T-helper 9 cell (primary cell): ENCODE results near the gene TWIST1.

Experiments used
- DNase-seq: peaks from one replicate; pipeline ENCODE4 v3.0.0-alpha.2; 2020

The TWIST1 gene

DNA sequence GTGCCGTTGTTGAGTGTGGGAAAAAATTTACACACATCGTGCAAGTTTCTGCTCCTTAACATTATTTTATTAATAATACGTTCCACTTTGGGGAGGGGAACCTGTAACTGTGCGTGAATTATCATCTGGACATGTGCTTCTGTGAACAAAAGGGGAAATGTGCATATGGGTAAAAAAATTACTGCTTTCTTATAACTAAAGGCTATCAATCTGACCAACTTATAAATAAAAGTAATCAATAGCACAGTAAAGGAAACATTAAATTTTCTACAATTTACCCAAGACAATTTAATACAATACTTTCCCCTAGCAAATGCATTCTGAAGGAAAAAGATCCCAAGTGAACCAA is 4.5 kb downstream of the TWIST1 start:
- no peak for DNase-seq

DNA sequence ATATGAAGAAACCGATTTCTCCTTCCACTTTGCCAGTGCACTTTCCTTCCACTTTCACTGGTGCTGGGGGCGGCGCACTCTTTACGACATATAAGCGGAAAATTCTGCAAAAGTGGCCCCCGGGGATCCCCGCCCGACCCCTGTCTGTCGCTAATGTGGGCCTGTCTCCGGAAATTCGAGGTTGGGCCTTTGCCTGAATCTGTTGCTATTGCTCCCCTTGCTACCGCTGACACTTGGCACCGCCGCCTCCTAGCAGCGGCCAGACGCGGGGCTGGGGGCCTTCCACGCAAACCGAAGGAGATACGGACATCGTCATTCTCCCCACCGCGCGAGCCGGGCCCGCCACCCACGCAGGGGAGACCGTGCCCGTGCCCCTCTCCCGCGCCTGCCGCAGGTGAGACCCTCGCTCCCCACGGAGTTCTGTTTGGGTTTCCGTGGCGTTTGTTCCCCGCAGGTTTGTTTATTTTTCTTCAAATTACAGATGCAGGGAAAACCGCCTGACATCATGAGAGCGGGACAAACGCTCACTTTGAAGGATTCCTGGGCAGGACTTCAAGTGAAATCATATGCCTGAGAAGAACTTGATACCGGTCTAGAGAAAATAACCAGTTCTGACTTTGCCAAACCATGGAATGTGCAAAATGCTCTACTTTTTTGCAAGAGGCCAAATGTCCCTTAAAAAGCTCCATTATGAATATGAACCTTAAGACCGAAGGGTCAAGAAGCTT is 5.0 kb downstream of the TWIST1 start:
- no peak for DNase-seq

DNA sequence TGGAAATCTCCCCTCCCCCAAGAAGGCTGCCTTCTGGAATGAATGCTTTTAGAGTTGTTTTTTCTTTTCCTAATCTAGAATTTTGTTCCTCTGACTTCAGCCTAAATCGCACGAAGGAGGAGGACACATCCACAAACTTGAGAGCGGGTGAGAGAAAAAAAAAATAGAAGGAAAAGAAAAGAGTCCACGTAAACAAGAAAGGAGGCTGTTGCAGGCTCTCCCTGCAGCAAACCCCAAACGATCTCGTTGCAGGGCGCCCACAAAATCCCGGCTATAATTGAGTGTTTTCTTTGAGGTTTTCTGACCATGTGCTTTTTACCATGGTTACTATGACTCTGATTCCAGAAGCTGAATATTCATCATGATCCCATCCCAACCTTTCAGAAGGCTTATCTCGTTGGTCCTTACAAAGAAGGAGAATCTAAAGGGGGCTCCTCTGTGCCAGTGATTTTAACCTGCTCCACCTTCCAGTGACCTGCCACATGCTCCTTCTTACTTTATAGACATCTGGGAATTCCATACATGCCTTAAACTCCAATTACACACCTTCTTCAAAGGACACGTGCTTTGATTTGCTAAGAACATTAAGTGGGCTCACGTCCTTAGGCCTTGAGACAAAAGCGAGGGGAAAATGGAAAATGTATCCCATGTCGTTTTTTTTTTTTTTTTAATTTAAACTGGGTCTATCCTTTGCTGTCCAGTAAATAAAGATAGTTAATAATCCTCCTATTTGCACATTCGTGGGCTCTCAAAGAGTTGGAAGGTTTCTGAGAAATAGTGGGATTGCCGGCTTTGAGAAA is 5.8 kb downstream of the TWIST1 start:
- DNase-seq: no peak

DNA sequence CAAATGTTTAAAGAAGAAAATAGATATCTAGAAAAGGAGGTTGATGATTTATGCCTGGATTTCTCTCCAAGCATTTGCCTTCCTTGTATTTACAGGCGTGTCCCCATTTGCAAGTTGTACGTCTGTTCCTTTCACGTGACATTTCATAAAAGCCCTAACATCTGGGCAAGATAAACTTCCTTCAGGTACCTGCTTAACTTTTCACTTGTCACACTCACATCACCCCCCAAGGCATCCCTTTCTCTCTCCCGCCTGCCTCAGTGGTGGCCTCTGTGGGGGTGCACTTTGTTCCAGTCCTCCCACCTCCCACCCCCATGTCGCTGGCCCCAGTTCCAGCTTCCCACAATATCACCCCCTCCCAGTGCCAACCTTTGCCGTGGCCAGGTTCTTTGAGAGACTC is 6.7 kb downstream of the TWIST1 start:
- DNase-seq: no peak

DNA sequence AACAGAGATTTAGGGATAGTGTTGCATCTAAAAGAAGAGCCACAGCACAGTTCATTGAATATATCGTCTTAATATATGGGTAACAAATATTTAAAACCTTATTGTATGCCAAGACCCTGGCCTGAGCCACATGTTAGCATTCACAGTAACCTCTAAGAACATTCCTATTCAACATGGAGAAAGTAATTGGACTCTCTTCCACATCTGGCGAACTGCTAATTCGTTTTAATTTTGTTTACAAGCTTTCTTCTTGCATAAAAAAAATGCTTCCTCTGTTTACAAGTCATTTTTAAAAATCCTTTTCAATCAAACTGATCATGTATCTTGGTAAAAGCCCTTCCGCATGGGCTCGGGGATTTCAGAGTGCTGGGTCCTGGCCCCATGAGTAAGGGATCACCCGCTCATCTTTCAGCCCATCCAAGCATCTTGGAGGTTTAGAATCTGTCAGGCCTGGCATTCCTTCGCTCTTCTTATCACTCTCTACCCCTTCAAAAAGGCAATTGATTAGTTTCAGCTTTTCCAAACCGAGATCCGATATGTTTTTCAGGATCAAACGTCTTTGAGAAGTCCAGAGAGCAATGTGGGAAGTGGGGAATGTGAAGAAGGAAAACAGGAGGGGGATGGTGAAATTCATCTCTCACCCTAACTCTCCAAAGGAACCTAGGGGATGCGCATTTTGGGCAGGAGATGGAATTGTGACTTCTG is 7.3 kb downstream of the TWIST1 start:
- DNase-seq: no peak

DNA sequence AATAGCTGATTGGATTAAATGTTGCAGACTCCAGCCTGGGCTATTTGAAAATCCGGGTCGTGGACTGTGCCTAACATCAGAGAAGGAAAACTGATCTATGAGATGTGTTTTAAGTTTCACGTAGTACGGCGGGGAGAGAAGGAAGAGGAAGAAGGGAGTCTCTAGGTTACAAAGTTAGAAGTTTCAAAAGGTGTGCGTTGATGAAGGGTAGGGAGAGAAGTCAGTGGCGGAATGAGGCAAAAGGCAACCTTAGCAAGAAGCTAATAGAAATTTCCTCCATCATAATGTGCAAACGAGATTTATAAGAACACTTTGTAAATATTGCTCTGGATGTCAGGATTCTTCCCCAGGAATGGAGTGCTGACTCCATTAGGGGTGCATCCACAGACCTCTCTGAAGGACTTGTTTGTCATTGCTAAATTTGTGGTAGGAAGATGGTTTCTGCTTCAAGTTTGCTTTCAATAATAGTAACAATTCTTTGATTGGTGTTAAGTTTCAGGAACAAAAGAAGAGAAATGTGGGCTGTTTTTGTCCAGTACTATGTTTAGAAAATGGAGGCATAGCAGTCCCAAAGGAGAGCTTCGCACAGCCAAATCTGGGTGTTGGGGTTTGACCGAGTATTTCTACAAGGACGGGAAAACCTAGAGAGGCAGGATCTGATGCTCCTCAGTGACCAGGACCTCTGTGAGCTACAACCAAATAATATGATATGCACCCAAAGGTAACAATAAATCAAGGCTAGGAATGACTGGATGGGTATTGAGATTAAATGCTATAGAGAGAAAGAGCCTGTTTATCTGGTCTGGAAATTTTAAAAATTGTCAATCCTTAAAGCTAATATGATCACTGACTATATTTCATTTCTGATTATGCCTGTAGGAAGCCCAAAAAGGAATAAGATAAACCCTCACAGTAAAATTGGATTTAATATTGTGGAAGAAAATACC is 8.2 kb downstream of the TWIST1 start:
- no peak for DNase-seq

DNA sequence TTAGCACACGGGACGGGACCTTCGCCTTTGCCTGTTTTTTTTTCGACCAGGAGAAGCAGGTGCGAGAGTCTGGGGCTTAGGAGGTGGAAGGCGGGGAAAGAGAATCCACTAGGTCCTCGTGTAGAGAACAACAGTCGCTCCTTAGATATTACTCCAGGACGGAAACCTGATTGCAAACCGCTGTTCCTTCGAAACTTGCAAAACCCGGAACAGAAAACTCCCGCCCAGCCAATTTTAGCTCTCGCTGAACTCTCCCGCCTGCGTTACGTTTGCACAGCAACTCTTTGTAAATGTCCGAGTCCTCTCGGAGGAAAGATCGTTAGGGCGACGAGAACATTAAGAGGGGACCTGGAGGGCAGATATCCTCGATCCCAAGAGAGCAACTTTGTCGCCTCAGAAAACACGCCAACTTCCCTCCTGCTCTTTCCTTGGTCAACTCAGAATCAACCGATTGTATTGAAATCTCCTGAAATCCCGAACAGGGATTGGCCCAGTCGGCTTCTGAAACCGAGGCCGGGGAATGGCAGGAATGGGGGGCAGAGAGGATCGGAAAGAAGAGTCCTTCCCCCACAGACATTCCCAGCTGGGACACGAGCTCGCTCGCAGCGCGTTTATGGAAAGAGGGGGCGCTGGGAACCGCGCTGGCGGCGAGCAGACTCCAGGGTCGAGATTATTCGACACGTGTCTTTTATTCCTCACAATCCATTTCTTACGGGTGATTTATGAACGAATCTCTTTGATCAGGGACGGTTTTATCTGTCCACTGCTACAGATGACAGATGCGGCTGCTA is 9.9 kb downstream of the TWIST1 start:
- DNase-seq: no peak

DNA sequence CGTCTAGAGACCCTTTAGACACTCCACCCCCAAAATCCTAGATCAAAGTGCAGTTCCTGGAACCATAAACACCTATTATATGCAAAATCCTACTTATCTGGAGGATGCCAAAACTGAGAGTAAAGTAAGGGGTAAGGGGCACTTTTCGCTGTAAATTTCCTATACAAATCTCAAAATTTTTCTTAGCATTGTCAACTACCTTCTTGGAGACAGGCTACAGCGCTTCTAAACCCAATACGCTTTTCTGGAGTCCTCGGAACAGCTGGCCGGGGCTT is 10.4 kb downstream of the TWIST1 start:
- DNase-seq: no peak

DNA sequence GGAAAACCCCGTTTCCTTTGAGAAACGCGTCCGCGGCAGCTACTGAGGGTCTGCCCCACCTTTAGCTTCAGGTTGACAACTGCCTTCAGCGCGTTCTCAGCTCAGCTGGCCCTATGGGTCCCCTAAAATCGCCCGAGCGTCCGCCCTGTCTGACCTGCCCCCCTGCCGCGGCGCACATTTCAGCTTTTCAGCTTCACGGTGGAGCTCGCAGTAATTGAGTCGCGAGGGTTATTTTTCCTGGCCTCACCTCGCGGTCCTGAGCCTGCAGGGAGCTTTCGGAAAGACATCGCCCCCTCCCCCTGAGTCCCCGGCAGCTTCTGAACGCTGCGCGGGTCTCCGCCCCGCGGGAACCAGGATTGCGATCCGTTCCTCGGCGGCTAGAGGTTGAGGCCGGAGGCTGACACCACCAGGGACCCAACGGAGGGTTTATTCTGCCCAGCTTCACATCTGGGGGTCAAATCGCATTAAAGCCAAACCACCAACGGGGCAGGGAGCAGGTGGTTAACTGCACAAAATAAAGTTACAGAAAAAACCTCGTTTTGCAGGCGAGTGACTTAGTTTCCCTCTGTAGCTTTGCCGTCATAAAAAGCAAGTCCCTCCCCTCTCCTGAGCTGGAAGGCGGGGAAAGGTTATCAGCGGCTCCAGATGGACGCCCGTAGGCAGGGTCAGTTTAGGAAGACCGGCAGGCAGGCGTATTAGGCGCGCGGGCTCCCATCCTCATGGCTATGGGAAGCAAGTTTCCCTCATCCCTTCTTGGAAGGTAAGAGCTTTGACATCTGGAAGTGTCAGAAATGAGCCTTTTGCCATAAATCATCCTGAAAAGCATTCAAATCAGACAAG is 11.0 kb downstream of the TWIST1 start:
- no peak for DNase-seq

DNA sequence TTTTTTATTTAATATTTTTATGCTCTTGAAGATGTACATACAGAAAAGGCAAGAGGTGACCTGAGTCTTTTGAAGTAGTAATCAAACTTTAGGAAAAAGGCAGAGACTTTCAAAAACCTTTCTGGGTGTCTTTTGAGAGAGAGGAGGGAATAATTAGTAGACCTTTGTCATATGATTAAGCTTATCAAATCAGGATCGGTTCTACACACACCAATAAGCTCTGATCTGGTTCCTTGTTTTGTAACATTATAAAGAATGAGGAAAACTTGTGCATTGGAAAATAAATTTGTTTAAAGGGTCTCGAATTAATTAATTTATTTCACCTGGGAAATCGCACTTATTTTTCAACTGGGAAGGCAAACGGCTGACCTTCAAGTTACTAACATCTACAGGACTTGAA is 11.9 kb downstream of the TWIST1 start:
- no peak for DNase-seq

DNA sequence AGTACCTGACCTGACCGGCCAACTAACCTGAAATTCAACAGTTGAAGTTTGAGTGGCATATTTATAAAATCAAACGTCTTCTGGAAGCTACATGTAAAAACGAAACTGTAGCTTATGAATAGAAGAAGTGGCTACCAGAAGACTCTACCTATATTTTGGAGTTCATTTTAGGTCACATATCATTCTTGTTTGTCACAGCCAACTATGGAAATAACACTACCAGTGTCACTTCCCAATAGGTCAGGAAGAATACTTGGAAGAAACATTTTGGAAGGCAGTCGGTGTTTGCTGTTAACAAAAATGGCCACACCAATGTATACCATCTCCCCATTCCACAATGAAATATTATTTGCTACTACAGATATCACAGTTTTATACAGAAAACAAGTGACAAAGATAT is 12.6 kb downstream of the TWIST1 start:
- DNase-seq: no peak

DNA sequence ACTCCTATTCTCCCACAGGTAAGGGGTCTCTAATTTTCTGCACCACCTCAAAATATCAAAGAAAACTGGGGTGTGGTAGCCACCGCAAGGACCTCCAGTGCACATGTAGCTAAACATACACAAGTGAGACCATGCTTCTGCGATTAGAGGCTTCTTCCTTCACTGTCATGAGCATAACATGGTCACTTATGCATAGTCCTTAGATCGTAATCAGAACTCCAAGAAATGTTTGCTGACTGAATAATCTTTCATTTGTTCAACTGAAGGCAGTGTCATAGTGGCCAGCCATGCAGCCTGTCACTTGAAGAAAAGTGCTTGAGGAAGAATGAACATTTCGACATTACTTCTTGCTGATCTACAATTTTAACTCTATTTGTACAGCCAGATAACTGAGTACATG is 14.6 kb downstream of the TWIST1 start:
- DNase-seq: no peak

DNA sequence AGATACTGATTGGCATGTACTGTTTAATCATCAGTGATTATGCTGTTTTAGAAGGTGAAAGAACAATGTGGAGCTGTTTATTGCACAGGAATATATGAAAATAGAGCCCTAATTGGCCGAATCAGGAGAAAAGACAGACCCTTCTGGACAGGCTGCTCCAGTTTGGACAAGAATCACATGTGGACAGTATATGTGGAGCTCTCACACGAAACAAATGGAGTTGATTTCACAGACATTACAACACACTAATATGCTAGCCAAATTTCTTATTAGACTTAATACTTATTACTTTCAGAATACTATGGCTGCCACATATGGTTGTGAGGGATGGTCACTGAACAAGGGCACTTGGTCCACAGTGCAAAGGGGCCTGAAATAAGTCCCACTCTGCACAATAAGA is 15.5 kb downstream of the TWIST1 start:
- DNase-seq: no peak

DNA sequence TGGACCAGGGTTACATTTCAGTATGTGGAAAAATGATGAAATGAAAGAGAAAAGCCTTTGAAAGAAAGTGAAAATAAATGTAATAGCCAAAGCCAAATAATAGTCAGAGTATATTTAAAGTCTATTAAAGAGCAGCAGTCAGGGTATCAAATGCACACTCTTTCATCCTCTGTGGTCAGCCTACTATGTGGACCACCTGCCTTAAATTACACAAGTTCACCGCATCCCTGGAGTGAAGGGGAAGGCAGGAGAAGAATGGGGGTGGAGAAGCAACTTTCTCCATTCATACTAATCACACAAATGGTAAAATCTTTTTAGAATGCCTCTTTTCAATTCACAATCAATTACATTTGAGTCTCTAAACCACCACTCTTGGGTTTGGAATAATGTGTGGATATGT is 16.0 kb downstream of the TWIST1 start:
- DNase-seq: no peak

DNA sequence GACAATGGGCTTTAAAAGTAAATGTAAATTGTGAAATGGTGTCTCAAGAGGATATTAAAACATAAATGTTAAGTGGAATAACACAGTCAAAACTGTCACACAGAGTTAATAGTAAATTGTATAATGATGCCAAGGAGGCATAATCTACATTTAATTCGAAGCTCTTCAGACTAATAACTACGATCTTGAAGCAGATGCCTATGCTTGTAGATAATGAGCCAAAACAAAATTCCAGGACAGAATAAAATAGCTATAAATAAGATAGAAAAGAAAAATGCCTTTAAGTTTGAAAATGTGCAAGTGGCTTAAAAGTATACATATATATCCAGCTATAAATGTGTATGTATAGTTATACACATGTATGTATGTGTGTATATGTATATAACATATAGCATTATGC is 17.5 kb downstream of the TWIST1 start:
- no peak for DNase-seq

DNA sequence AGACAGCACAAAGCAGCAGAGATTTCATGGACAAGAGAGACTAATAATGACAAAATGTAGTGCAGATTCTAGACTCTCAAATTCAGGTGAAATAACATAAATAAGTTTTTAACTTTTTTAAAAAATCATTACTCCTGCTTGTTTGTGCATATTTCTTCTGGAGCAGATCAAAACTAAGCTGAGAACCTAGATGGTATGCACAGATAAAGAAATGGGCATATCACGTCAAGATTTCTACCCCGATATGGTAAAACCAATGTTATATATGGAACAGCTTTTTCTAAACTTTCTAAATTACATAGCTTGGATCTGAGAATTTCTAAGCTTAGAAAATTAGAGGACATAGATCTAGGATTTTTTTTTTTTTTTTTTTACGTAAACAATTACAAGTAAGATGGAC is 18.2 kb downstream of the TWIST1 start:
- no peak for DNase-seq

DNA sequence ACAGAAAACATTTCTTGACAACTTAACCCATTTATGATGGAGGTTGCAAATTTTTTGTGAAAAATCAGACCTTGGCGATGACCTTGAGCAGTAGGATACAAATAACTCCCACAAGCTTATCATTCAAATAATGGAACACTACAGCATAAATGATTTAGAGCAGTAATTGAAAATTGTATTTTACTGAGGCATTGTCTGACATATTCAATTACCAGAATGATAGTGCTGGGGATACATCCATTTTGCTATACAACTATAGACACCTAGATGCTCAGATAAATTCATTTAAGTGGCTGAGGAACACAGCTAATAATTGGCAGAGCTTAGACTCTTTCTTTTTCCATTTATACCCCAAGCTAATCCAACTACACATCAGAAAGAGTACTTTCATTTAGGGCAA is 18.9 kb downstream of the TWIST1 start:
- DNase-seq: no peak

DNA sequence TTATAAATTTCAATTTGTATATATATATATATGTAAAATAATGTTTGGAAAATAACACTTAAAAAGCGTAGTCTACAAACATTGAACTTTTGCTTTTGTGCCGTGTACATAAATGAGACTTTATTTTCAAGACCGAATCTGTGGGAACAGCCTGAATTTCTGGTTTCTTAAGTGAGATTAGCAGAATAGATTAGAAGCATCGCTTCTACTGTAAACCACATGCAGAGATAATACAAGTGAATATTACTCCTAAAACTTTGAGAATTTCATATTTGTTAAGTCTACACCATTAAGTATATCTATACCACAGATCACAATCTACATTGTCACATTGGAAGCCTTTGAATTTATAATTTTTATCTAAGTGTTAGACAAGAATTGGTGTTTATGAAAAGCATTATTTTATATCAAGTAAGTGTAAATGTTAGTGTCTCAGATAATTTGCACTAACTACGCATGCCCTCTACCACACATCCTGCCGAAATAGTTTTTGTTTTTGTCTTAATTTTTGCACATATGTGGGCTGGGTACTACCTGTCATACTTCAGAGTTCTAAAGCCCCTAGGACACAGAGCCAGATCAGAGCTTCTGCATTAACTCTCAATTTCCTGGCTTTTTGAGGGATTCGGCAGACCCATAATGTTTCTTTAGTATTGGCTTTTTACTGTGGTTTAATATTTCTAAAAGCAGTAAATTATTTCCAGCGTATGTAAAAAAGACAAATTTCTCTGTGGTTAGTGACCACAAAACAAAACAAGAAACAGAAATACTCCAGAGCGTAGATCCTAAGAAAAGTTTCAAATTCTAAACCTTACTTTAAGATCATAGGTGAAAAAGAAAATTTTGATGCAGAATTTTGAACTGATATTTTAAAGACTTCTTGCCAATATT is 20.0 kb downstream of the TWIST1 start:
- no peak for DNase-seq

DNA sequence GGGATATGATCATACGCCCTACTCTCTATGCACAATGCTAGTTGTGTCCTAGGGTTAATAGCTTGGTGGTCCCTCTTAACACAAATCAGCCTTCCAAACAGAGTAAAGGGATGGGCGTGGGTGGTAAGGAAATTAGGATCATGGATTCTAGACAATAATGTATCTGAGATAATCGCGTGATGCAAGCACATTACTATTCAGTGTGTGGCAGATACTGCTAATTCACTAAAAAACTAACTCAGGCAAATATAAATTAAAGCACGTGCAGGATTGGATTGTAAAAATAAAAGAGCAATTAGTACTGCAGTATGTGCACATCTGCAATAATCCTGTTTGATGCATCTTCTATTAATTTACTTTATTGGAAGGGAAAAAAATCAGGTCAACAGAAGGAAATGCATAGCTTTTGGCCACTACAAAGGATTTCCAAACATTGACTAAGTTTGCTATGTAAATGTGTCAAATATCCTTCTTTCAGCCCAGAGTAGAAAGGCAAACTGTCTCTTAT is 22.0 kb downstream of the TWIST1 start:
- DNase-seq: no peak
